ENCODE data around the gene TCL1B. TPM values are rescaled to one million over a fixed set of nuclear protein-coding genes. Genes with fewer than 3 reads are reported as not detected.
A peak's percentile ranks its signal among the peaks of the same experiment; 100 is the strongest.

Gene TCL1B
- total and polyA plus RNA-seq, 2 of the 8 experiments (the other 6 are each of a cell fraction or from before 2014, with no cell fraction given), result 9.6 to 11.5 TPM

DNA sequence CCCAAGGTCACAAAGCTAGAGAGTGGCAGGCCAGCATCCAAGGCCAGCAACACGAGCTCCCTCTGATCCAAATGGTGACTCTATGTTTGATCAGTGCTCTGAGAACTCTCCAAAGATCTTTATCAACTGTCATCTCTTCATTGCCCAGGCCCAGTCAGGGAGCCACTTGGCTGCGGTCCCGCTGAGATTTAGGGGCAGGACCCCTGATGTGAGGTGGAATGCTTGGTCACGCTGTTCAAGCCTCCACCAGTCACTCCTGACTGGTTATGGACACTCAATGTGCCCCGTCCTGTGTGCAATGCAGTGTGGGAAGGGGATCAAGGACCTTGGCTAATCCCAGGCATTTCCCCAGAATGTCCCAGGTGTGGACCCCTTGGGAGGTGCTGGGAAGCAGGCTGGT lies 19.8 kb upstream of the TCL1B start:
- no peak overlapping the region for H3K4me3 ChIP-seq (ENCODE audit: extremely low read depth in 1 of 4, insufficient read depth in 2 of 4, low read depth in 3 of 4, low read length in 4 of 4)
- H3K23me2 ChIP-seq (ENCODE audit: low read depth, low read length), result no peaks in the 10 kb centered on the region; the same call in 1 of the 2 replicates
- H2AFZ ChIP-seq (ENCODE audit: low read length), result no peak overlapping the region
- H3K79me1 ChIP-seq (ENCODE audit: low read depth, low read length), result no peaks in the 10 kb centered on the region
- H3K4ac ChIP-seq (replicated peaks; ENCODE audit: insufficient read length, low read depth, low read length), result no peak overlapping the region
- CTCF ChIA-PET (ENCODE audit: partially characterized antibody), result interaction anchor here (1.1 to 5.1 kb wide), 10 partner anchors 9 to 109 kb away, joined by 3 to 46 read pairs (median 4); partner anchors contain the start of gene TCL1B
- H2AK5ac ChIP-seq (ENCODE audit: low read depth, low read length), result no peak overlapping the region
- no peak overlapping the region for H2BK15ac ChIP-seq (ENCODE audit: low read length)
- no peaks in the 10 kb centered on the region for H3K9me3 ChIP-seq (ENCODE audit: insufficient read depth in 2 of 2, low read depth in 1 of 2, low read length in 1 of 2)
- H2BK120ac ChIP-seq (replicated peaks; ENCODE audit: low read depth, low read length), result no peak overlapping the region
- H4K20me1 ChIP-seq (replicated peaks in 1 of 2; ENCODE audit: control insufficient read depth in 1 of 2, insufficient read depth in 2 of 2, low read length in 2 of 2), result peaks cover 0 to 1% of the 10 kb centered on the region in 2 experiments
- no peak overlapping the region for H3K23ac ChIP-seq (ENCODE audit: insufficient read length)
- H4K91ac ChIP-seq (replicated peaks; ENCODE audit: insufficient read length, low read length), result peak overlapping the region; percentile 10
- H3K36me3 ChIP-seq (ENCODE audit: control insufficient read depth in 2 of 4, insufficient read depth in 4 of 4, low read length in 3 of 4), result no peaks in the 10 kb centered on the region; a peak in 1 of 8 replicates
- H2BK5ac ChIP-seq (ENCODE audit: low read depth, low read length), result no peak overlapping the region
- no peak overlapping the region for H2BK20ac ChIP-seq (ENCODE audit: low read length)
- H4K8ac ChIP-seq (ENCODE audit: extremely low read depth, insufficient read depth, low read length), result no peak overlapping the region
- DNase-seq (ENCODE audit: low read depth in 1 of 2, low spot score in 2 of 2), result no peak
- H3K14ac ChIP-seq (ENCODE audit: insufficient read length), result no peak overlapping the region
- H3K4me2 ChIP-seq (ENCODE audit: insufficient read depth in 1 of 2, low read depth in 2 of 2, low read length in 2 of 2), result no peak overlapping the region
- H3K4me1 ChIP-seq (replicated peaks in 1 of 4; ENCODE audit: control insufficient read depth in 3 of 4, insufficient read depth in 4 of 4, low read length in 3 of 4), result peaks cover 0 to 8% (median 6%) of the 10 kb centered on the region in 4 experiments; a peak in 6 of 7 replicates
- H2BK12ac ChIP-seq (ENCODE audit: low read depth, low read length), result no peak overlapping the region
- FAIRE-seq, result no peak
- no peak overlapping the region for H3K9ac ChIP-seq (replicated peaks in 1 of 4; ENCODE audit: extremely low read depth in 1 of 4, low read depth in 3 of 4, low read length in 3 of 4)
- no peaks in the 10 kb centered on the region for H3K79me2 ChIP-seq (ENCODE audit: control insufficient read depth in 1 of 2, insufficient read depth in 2 of 2, low read length in 2 of 2)
- POLR2A ChIA-PET (ENCODE audit: partially characterized antibody), result no interaction called here
- H3K18ac ChIP-seq (ENCODE audit: extremely low read depth, low read length), result no peak overlapping the region
- no peak overlapping the region for H3K56ac ChIP-seq (replicated peaks; ENCODE audit: insufficient read length, low read depth, low read length)
- WGBS, 2 experiments (ENCODE audit: extremely low coverage in 1 of 2, insufficient coverage in 1 of 2, insufficient read length in 1 of 2, insufficient replicate concordance in 2 of 2, low coverage in 1 of 2, low lambda C conversion rate in 2 of 2, missing lambda C conversion rate in 1 of 2), result 92% methylated on average over 5 of the region's 5 CpGs; no CpG with 5 or more reads in 1 of the 2 experiments
- peaks cover 0 to 3% (median 1%) of the 10 kb centered on the region in 4 experiments; a peak in 3 of 7 replicates for H3K27me3 ChIP-seq (replicated peaks in 1 of 4; ENCODE audit: control insufficient read depth in 3 of 4, extremely low read depth in 1 of 4, insufficient read depth in 3 of 4, low read length in 3 of 4)
- no peak overlapping the region for H4K5ac ChIP-seq (ENCODE audit: insufficient read length, low read depth, low read length)
- H3K27ac ChIP-seq (ENCODE audit: low read depth, low read length), result no peak overlapping the region
- no peak for TF ChIP-seq CREB1 (IDR thresholded peaks at IDR 0.05)
- TF ChIP-seq JUND (IDR thresholded peaks at IDR 0.05; ENCODE audit: low read length), result no peak
- TF ChIP-seq RBBP5 (IDR thresholded peaks at IDR 0.05; ENCODE audit: borderline replicate concordance, low read depth, low read length), result no peak
- no peak for TF ChIP-seq SP4 (IDR thresholded peaks at IDR 0.05; ENCODE audit: low read length)
- TF ChIP-seq FOSL1 (IDR thresholded peaks at IDR 0.05; ENCODE audit: insufficient read depth, low read depth, low read length), result no peak
- no peak for TF ChIP-seq BACH1 (IDR thresholded peaks at IDR 0.05; ENCODE audit: low read length)
- no peak for TF ChIP-seq SIN3A (conservative IDR thresholded peaks at IDR 0.05 in 1 of 2, IDR thresholded peaks at IDR 0.05 in 1 of 2; ENCODE audit: low read depth in 1 of 2, low read length in 2 of 2)
- no peak for TF ChIP-seq CBX8 (IDR thresholded peaks at IDR 0.05; ENCODE audit: borderline replicate concordance, low read depth, low read length)
- TF ChIP-seq EP300 (IDR thresholded peaks at IDR 0.05; ENCODE audit: borderline replicate concordance in 1 of 2, low read depth in 2 of 2, low read length in 2 of 2), result no peak
- TF ChIP-seq GTF2F1 (IDR thresholded peaks at IDR 0.05; ENCODE audit: borderline replicate concordance, low read depth, low read length), result no peak
- TF ChIP-seq POLR2AphosphoS5 (IDR thresholded peaks at IDR 0.05; ENCODE audit: low read depth, low read length), result no peak
- TF ChIP-seq SIRT6 (IDR thresholded peaks at IDR 0.05; ENCODE audit: low read length), result no peak
- no peak for TF ChIP-seq HDAC2 (IDR thresholded peaks at IDR 0.05; ENCODE audit: borderline replicate concordance in 1 of 2, low read depth in 2 of 2, low read length in 2 of 2)
- TF ChIP-seq BCL11A (IDR thresholded peaks at IDR 0.05; ENCODE audit: low read depth in 2 of 2, low read length in 2 of 2), result no peak
- TF ChIP-seq SIX5 (IDR thresholded peaks at IDR 0.05; ENCODE audit: low read depth, low read length), result no peak
